NCI-H1417 (cell line): ENCODE measurements around the gene CEBPG.
A peak's percentile ranks its signal among the peaks of the same experiment; 100 is the strongest.

ENCODE experiments used
- DNase-seq, 3 experiments: peaks; one replicate each; lab custom pipeline; 2025; lab: John Stamatoyannopoulos, UW

Gene CEBPG

GRCh38 chr19:33405553-33406461 is 32.3 kb downstream of the CEBPG start:
- DNase-seq = no peak

- DNase-seq = peak; percentile 30 to 68 (median 36)
Observed at GRCh38 chr19:33406521-33407139, 33.1 kb downstream of the CEBPG start.

GRCh38 chr19:33407140-33407551 is 33.6 kb downstream of the CEBPG start:
- DNase-seq = no peak

- no peak for DNase-seq
Observed at GRCh38 chr19:33407716-33408115, 34.2 kb downstream of the CEBPG start.

- DNase-seq = no peak
Observed at GRCh38 chr19:33408116-33408515, 34.6 kb downstream of the CEBPG start.

GRCh38 chr19:33408538-33409434 is 35.3 kb downstream of the CEBPG start:
- no peak for DNase-seq

GRCh38 chr19:33409906-33410685 is 36.6 kb downstream of the CEBPG start:
- no peak for DNase-seq

GRCh38 chr19:33410915-33411401 is 37.4 kb downstream of the CEBPG start:
- DNase-seq = no peak

GRCh38 chr19:33411621-33412180 is 38.2 kb downstream of the CEBPG start:
- no peak for DNase-seq

- DNase-seq = no peak
Observed at GRCh38 chr19:33412601-33413425, 39.3 kb downstream of the CEBPG start.

- no peak for DNase-seq
Observed at GRCh38 chr19:33413426-33413725, 39.9 kb downstream of the CEBPG start.

- DNase-seq = peak in 2 of 3 experiments; percentile 33 to 51
Observed at GRCh38 chr19:33413868-33414666, 40.6 kb downstream of the CEBPG start.

- DNase-seq = peak in 1 of 3 experiments; percentile 49
Observed at GRCh38 chr19:33414667-33415605, 41.4 kb downstream of the CEBPG start.

- peak; percentile 42 to 75 (median 72) for DNase-seq
Observed at GRCh38 chr19:33416307-33417215, 43.1 kb downstream of the CEBPG start.

GRCh38 chr19:33417751-33418150 is 44.2 kb downstream of the CEBPG start:
- no peak for DNase-seq

- no peak for DNase-seq
Observed at GRCh38 chr19:33418461-33418860, 45.0 kb downstream of the CEBPG start.
